Prostate gland (tissue), 2 donors: ENCODE measurements around the gene PDXK.

Experiments
- CTCF ChIP-seq, 4 experiments: fragments of 200-600 bp in 2 of 4; fragments of 450-650 bp in 2 of 4; sonication (generic) in 2 of 4; IDR thresholded peaks; 1 replicate in 3 of 4; 2 replicates in 1 of 4; pipeline ENCODE4 v1.5.1; 2016 to 2019; ENCODE audit warnings: antibody characterized with exemption in 4 of 4, mild to moderate bottlenecking in 2 of 4, moderate library complexity in 2 of 4
- POLR2A ChIP-seq: fragments of 450-650 bp; IDR thresholded peaks from one replicate; pipeline ENCODE4 v1.6.1; 2016; ENCODE audit warnings: antibody characterized with exemption, mild to moderate bottlenecking
- POLR2AphosphoS5 ChIP-seq: sonication (generic); formaldehyde crosslinking; IDR thresholded peaks from one replicate; pipeline ENCODE4 v1.6.1; 2017; ENCODE audit warnings: antibody characterized with exemption

- TF ChIP-seq CTCF (IDR thresholded peaks at IDR 0.05): no peak
- no peak for TF ChIP-seq POLR2AphosphoS5
- TF ChIP-seq POLR2A: no peak
Observed at GRCh38 chr21:43689556-43690337, 29.2 kb upstream of the PDXK start.
